HepG2 (cell line): ENCODE measurements around the gene FAM131A. TPM values are rescaled to one million over a fixed set of nuclear protein-coding genes. Genes with fewer than 3 reads are reported as not detected.

Experiments
- ATAC-seq: fragments of 200-7000 bp; cut with Tn5 transposase; 3 replicates; pipeline ENCODE4 v1.9.1; 2020; ENCODE audit warnings: mild to moderate bottlenecking, moderate library complexity
- BruUV-seq: library from RNA; stranded (reverse); fragments of 400-500 nt; replicated peaks from 2 replicates; lab custom pipeline; 2021; lab: Mats Ljungman, UMichigan
- CTCF ChIA-PET: fragments of 300-600 bp; formaldehyde crosslinking; extraction: SDS; loops from one replicate; lab custom pipeline; 2021; ENCODE audit warnings: low total read pairs, inconsistent platforms, low intra/inter-chr PET ratio; lab: Yijun Ruan, JAX
- POLR2A ChIA-PET: fragments of 350-600 bp; sonication (Branson Sonifier 250); formaldehyde crosslinking; loops from one replicate; lab custom pipeline; 2020; ENCODE audit warnings: antibody characterized with exemption, inconsistent platforms; lab: Yijun Ruan, JAX
- DNase-seq: peaks from one replicate; pipeline ENCODE4 v3.0.0-alpha.2; 2015; ENCODE audit warnings: low spot score
- FAIRE-seq: peaks from 3 replicates; lab custom pipeline; 2011; peaks lifted over from hg19 to GRCh38; lab: Jason Lieb, UNC
- H2AFZ ChIP-seq: one replicate; pipeline ENCODE4 v1.6.1; 2011; ENCODE audit warnings: low read length, inconsistent platforms
- H3K27ac ChIP-seq: fragments of 300-600 bp; 3 replicates; pipeline ENCODE4 v1.8.0; 2011; ENCODE audit warnings: mixed run types, mild to moderate bottlenecking, mixed read lengths, low read length, inconsistent platforms; ENCODE audit not compliant: insufficient read depth; ENCODE audit errors: extremely low read length
- H3K27me3 ChIP-seq, 2 experiments: fragments of 200-600 bp in 1 of 2; 2 replicates in 1 of 2; 3 replicates in 1 of 2; pipeline versions ENCODE4 v1.6.0 to v1.8.0; 2011; ENCODE audit warnings: low read length in 2 of 2, mild to moderate bottlenecking in 2 of 2, moderate library complexity in 2 of 2, inconsistent platforms in 1 of 2; ENCODE audit not compliant: insufficient read depth in 2 of 2, control insufficient read depth in 1 of 2
- H3K36me3 ChIP-seq, 2 experiments: fragments of 200-600 bp in 1 of 2; replicated peaks in 1 of 2; 2 replicates in 1 of 2; 3 replicates in 1 of 2; pipeline versions ENCODE4 v1.5.1 to v1.8.0; 2011; ENCODE audit warnings: low read length in 2 of 2, inconsistent platforms in 1 of 2; ENCODE audit not compliant: insufficient read depth in 2 of 2, control insufficient read depth in 1 of 2
- H3K4me1 ChIP-seq: 2 replicates; pipeline ENCODE4 v1.5.1; 2012; ENCODE audit warnings: low read length, inconsistent platforms; ENCODE audit not compliant: insufficient read depth
- H3K4me2 ChIP-seq: 2 replicates; pipeline ENCODE4 v1.6.0; 2011; ENCODE audit warnings: low read depth, low read length, inconsistent platforms
- H3K4me3 ChIP-seq, 3 experiments: fragments of 200-600 bp in 1 of 3; sonication (generic), shearing (Covaris generic) in 1 of 3; replicated peaks in 1 of 3; 2 replicates each; pipeline ENCODE4 v1.5.1; 2011 to 2016; ENCODE audit warnings: low read length in 3 of 3, inconsistent platforms in 2 of 3, low read depth in 2 of 3, mild to moderate bottlenecking in 2 of 3, control low read depth in 1 of 3, mixed read lengths in 1 of 3; ENCODE audit not compliant: insufficient read depth in 1 of 3
- H3K79me2 ChIP-seq: one replicate; pipeline ENCODE4 v1.6.1; 2011; ENCODE audit warnings: low read length, inconsistent platforms; ENCODE audit not compliant: insufficient read depth
- H3K9ac ChIP-seq: 2 replicates; pipeline ENCODE4 v1.6.0; 2011; ENCODE audit warnings: mild to moderate bottlenecking, low read depth, low read length, inconsistent platforms; ENCODE audit not compliant: insufficient read depth
- H3K9me3 ChIP-seq: 2 replicates; pipeline ENCODE4 v1.5.1; 2012; ENCODE audit warnings: mild to moderate bottlenecking, low read length
- H4K20me1 ChIP-seq: 2 replicates; pipeline ENCODE4 v1.6.0; 2011; ENCODE audit warnings: inconsistent platforms, mild to moderate bottlenecking, low read length, moderate library complexity; ENCODE audit not compliant: insufficient read depth
- BATF2 ChIP-seq: sonication (generic); formaldehyde crosslinking; IDR thresholded peaks from 2 replicates; pipeline ENCODE4 v1.8.0; 2022; ENCODE audit warnings: mild to moderate bottlenecking, missing genetic modification reagents, moderate library complexity
- CHD2 ChIP-seq: IDR thresholded peaks from 2 replicates; pipeline ENCODE4 v1.6.1; 2011; ENCODE audit warnings: low read depth, low read length, improper control_type of control experiment
- CTCF ChIP-seq: sonication (generic); formaldehyde crosslinking; IDR thresholded peaks from 2 replicates; pipeline ENCODE4 v1.5.0; 2020; ENCODE audit warnings: mild to moderate bottlenecking, missing genetic modification reagents, moderate library complexity
- HES4 ChIP-seq: sonication (generic); formaldehyde crosslinking; IDR thresholded peaks from 2 replicates; pipeline ENCODE4 v1.9.0; 2021; ENCODE audit warnings: mild to moderate bottlenecking, missing genetic modification reagents, borderline replicate concordance
- PLRG1 ChIP-seq: fragments of 450-650 bp; conservative IDR thresholded peaks from 2 replicates; pipeline ENCODE4 v1.6.1; 2016
- TRIM24 ChIP-seq: sonication (generic); formaldehyde crosslinking; IDR thresholded peaks from 2 replicates; pipeline ENCODE4 v1.8.0; 2022; ENCODE audit warnings: mild to moderate bottlenecking, missing genetic modification reagents
- WIZ ChIP-seq: sonication (generic); formaldehyde crosslinking; IDR thresholded peaks from 2 replicates; pipeline ENCODE4 v1.5.1; 2020; ENCODE audit warnings: mild to moderate bottlenecking, missing genetic modification reagents
- ZNF260 ChIP-seq: sonication (generic); formaldehyde crosslinking; IDR thresholded peaks from 2 replicates; pipeline ENCODE4 v1.4.0; 2020; ENCODE audit warnings: missing genetic modification reagents, low read depth, mild to moderate bottlenecking, borderline replicate concordance
- ZNF577 ChIP-seq: sonication (generic); formaldehyde crosslinking; IDR thresholded peaks from 2 replicates; pipeline ENCODE4 v1.4.0; 2020; ENCODE audit warnings: mild to moderate bottlenecking, low read depth, missing genetic modification reagents, borderline replicate concordance
- ZNF652 ChIP-seq: IDR thresholded peaks from 2 replicates; pipeline ENCODE4 v1.6.1; 2016; ENCODE audit warnings: low read depth, borderline replicate concordance
- ZUFSP ChIP-seq: sonication (generic); formaldehyde crosslinking; IDR thresholded peaks from 2 replicates; pipeline ENCODE4 v1.9.0; 2021; ENCODE audit warnings: missing genetic modification reagents, mild to moderate bottlenecking, borderline replicate concordance
- WGBS: methylation state at CpG from one replicate; pipeline ENCODE4 v1.1.6; 2017; ENCODE audit warnings: low lambda C conversion rate; 5-methylcytosine and 5-hydroxymethylcytosine counted together
- in situ Hi-C: cut with HindIII; loops from 2 replicates; pipeline ENCODE4 v1.10.0; 2017; ENCODE audit warnings: low pct_unique_long_range_greater_than_20kb; ENCODE audit not compliant: extremely low pct_ligation_motif_present
- intact Hi-C: fragments of 100-400 bp; cut with micrococcal nuclease; formaldehyde crosslinking; loops from one replicate; pipeline ENCODE4 v1.10.0; 2022; ENCODE audit not compliant: unreplicated experiment
- polyA plus RNA-seq, 8 experiments: library from polyadenylated mRNA; depleted of rRNA in 3 of 8; stranded (reverse) in 7 of 8; unstranded in 1 of 8; fragments of >200 nt; fragmentation: Illumina TruSeq in 4 of 8; extraction: Trizol in 4 of 8; gene quantifications; 2 replicates each; pipeline versions ENCODE4 v1.2.1 to v1.2.3, GENCODE V29; 2011 to 2016; ENCODE audit warnings: low read depth in 4 of 8, missing spikeins in 1 of 8, mixed read lengths in 1 of 8; ENCODE audit not compliant: insufficient read depth in 1 of 8
- total RNA-seq, 5 experiments: library from RNA; depleted of rRNA; stranded (reverse); fragments of >200 nt; fragmentation: Illumina TruSeq; extraction: Trizol; gene quantifications; 2 replicates each; pipeline ENCODE4 v1.2.3, GENCODE V29; 2016; ENCODE audit warnings: low read depth in 1 of 5

Gene FAM131A
- total and polyA plus RNA-seq, 2 of the 13 experiments (the other 11 are each of a cell fraction or from before 2014, with no cell fraction given) = 9.2 to 9.3 TPM

- DNase-seq (no peak), FAIRE-seq (peak; percentile 47), ATAC-seq (peak; percentile 69)
- H3K36me3 ChIP-seq = peaks cover 32 to 82% of the 10 kb centered on the region in 2 experiments
- H3K27ac ChIP-seq = no peak overlapping the region
- ChIA-PET CTCF (no interaction called here), POLR2A (no interaction called here)
- no peaks in the 10 kb centered on the region for H4K20me1 ChIP-seq
- H3K27me3 ChIP-seq = no peaks in the 10 kb centered on the region; a peak in 1 of 5 replicates
- H3K9ac ChIP-seq = no peak overlapping the region
- TF ChIP-seq CHD2 (no peak), BATF2 (no peak), PLRG1 (no peak), HES4 (CRISPR knock-in tag) (no peak), ZUFSP (CRISPR knock-in tag) (no peak), ZNF652 (CRISPR knock-in tag) (peak; percentile 68), ZNF260 (CRISPR knock-in tag) (no peak), WIZ (CRISPR knock-in tag) (no peak), CTCF (CRISPR knock-in tag) (peak; percentile 37; the same call in 1 of the 2 replicates), ZNF577 (CRISPR knock-in tag) (no peak), TRIM24 (CRISPR knock-in tag) (no peak)
- H3K4me2 ChIP-seq = no peak overlapping the region
- in situ Hi-C loops (no loop called here), intact Hi-C loops (no loop called here)
- 86% methylated on average over 1 of the region's 1 CpG for WGBS
- no peak overlapping the region for H2AFZ ChIP-seq
- H3K9me3 ChIP-seq = no peaks in the 10 kb centered on the region
- no peak overlapping the region for H3K4me3 ChIP-seq
- H3K4me1 ChIP-seq = peaks cover 13% of the 10 kb centered on the region
- peaks cover 10% of the 10 kb centered on the region for H3K79me2 ChIP-seq
- BruUV-seq = no TSS peak
Measured at GRCh38 chr3:184305577-184305976, 31.8 kb upstream of the FAM131A start.
